HepG2 (cell line): ENCODE measurements around the gene DALRD3. TPM values are rescaled to one million over a fixed set of nuclear protein-coding genes. Genes with fewer than 3 reads are reported as not detected.
A peak's percentile ranks its signal among the peaks of the same experiment; 100 is the strongest.

Source experiments
- CBFB ChIP-seq: sonication (generic); formaldehyde crosslinking; IDR thresholded peaks from 2 replicates; pipeline ENCODE4 v1.4.0; 2020; ENCODE audit warnings: missing genetic modification reagents
- DPF2 ChIP-seq: sonication (generic); formaldehyde crosslinking; IDR thresholded peaks from 2 replicates; pipeline ENCODE4 v1.4.0; 2020; ENCODE audit warnings: mild to moderate bottlenecking, low read depth, missing genetic modification reagents, borderline replicate concordance
- GATAD1 ChIP-seq: IDR thresholded peaks from 2 replicates; pipeline ENCODE4 v1.6.1; 2016; ENCODE audit warnings: missing genetic modification reagents, missing compliant biosample characterization
- KDM2A ChIP-seq: sonication (generic); formaldehyde crosslinking; IDR thresholded peaks from 2 replicates; pipeline ENCODE4 v1.4.0; 2020; ENCODE audit warnings: low read depth, missing genetic modification reagents, borderline replicate concordance
- KLF11 ChIP-seq: IDR thresholded peaks from 2 replicates; pipeline ENCODE4 v1.6.1; 2016; ENCODE audit warnings: missing compliant biosample characterization
- KMT2A ChIP-seq: sonication (generic); formaldehyde crosslinking; IDR thresholded peaks from 2 replicates; pipeline ENCODE4 v1.4.0; 2020; ENCODE audit warnings: missing genetic modification reagents
- MXD1 ChIP-seq: sonication (generic); formaldehyde crosslinking; IDR thresholded peaks from 2 replicates; pipeline ENCODE4 v1.4.0; 2020; ENCODE audit warnings: mild to moderate bottlenecking, missing genetic modification reagents
- MYPOP ChIP-seq: sonication (generic); formaldehyde crosslinking; IDR thresholded peaks from 2 replicates; pipeline ENCODE4 v1.8.1; 2023; ENCODE audit warnings: mild to moderate bottlenecking, moderate library complexity, missing genetic modification reagents
- NCOA5 ChIP-seq: sonication (generic); formaldehyde crosslinking; IDR thresholded peaks from 2 replicates; pipeline ENCODE4 v1.4.0; 2020; ENCODE audit warnings: missing genetic modification reagents
- NONO ChIP-seq, 2 experiments: fragments of 450-650 bp in 1 of 2; sonication (generic) in 1 of 2; formaldehyde crosslinking in 1 of 2; IDR thresholded peaks in 1 of 2; conservative IDR thresholded peaks in 1 of 2; 2 replicates each; pipeline versions ENCODE4 v1.6.1 to v1.8.0; 2017 to 2022; ENCODE audit warnings: mild to moderate bottlenecking in 1 of 2, missing genetic modification reagents in 1 of 2, moderate library complexity in 1 of 2
- PAWR ChIP-seq: sonication (generic); formaldehyde crosslinking; IDR thresholded peaks from 2 replicates; pipeline ENCODE4 v1.4.0; 2020; ENCODE audit warnings: missing genetic modification reagents, mild to moderate bottlenecking, borderline replicate concordance
- RFXAP ChIP-seq: sonication (generic); formaldehyde crosslinking; IDR thresholded peaks from 2 replicates; pipeline ENCODE4 v1.4.0; 2020; ENCODE audit warnings: missing genetic modification reagents, borderline replicate concordance
- TFAP4 ChIP-seq: sonication (generic); IDR thresholded peaks from 2 replicates; pipeline ENCODE4 v1.6.1; 2016; ENCODE audit warnings: low read depth, borderline replicate concordance
- YY1 ChIP-seq: IDR thresholded peaks from 2 replicates; pipeline ENCODE4 v1.6.1; 2011; ENCODE audit warnings: low read length, low read depth, moderate library complexity, mild to moderate bottlenecking; ENCODE audit not compliant: insufficient read depth, insufficient replicate concordance
- ZBTB10 ChIP-seq: sonication (generic); formaldehyde crosslinking; IDR thresholded peaks from 2 replicates; pipeline ENCODE4 v1.4.0; 2020; ENCODE audit warnings: missing genetic modification reagents, borderline replicate concordance
- ZFP91 ChIP-seq: sonication (generic); formaldehyde crosslinking; IDR thresholded peaks from 2 replicates; pipeline ENCODE4 v1.9.0; 2022; ENCODE audit warnings: missing genetic modification reagents, mild to moderate bottlenecking, borderline replicate concordance
- ZNF205 ChIP-seq: IDR thresholded peaks from 2 replicates; pipeline ENCODE4 v1.6.1; 2018; ENCODE audit warnings: missing biosample characterization, missing genetic modification reagents
- ZNF382 ChIP-seq: sonication (generic); formaldehyde crosslinking; IDR thresholded peaks from 2 replicates; pipeline ENCODE4 v1.5.0; 2020; ENCODE audit warnings: missing genetic modification reagents, mild to moderate bottlenecking, borderline replicate concordance
- ZNF784 ChIP-seq: sonication (generic); formaldehyde crosslinking; IDR thresholded peaks from 2 replicates; pipeline ENCODE4 v1.5.1; 2020; ENCODE audit warnings: missing genetic modification reagents, mild to moderate bottlenecking, borderline replicate concordance
- ZNF816 ChIP-seq: sonication (generic); formaldehyde crosslinking; IDR thresholded peaks from 2 replicates; pipeline ENCODE4 v1.8.0; 2022; ENCODE audit warnings: missing genetic modification reagents, mild to moderate bottlenecking, borderline replicate concordance
- ZSCAN22 ChIP-seq: sonication (generic); formaldehyde crosslinking; IDR thresholded peaks from 2 replicates; pipeline ENCODE4 v1.4.0; 2020; ENCODE audit warnings: mild to moderate bottlenecking, missing genetic modification reagents
- polyA plus RNA-seq, 8 experiments: library from polyadenylated mRNA; depleted of rRNA in 3 of 8; stranded (reverse) in 7 of 8; unstranded in 1 of 8; fragments of >200 nt; fragmentation: Illumina TruSeq in 4 of 8; extraction: Trizol in 4 of 8; gene quantifications; 2 replicates each; pipeline versions ENCODE4 v1.2.1 to v1.2.3, GENCODE V29; 2011 to 2016; ENCODE audit warnings: low read depth in 4 of 8, missing spikeins in 1 of 8, mixed read lengths in 1 of 8; ENCODE audit not compliant: insufficient read depth in 1 of 8
- total RNA-seq, 5 experiments: library from RNA; depleted of rRNA; stranded (reverse); fragments of >200 nt; fragmentation: Illumina TruSeq; extraction: Trizol; gene quantifications; 2 replicates each; pipeline ENCODE4 v1.2.3, GENCODE V29; 2016; ENCODE audit warnings: low read depth in 1 of 5

The DALRD3 gene
- total and polyA plus RNA-seq, 2 of the 13 experiments (the other 11 are each of a cell fraction or from before 2014, with no cell fraction given): 19.9 to 36.5 TPM

- TF ChIP-seq MYPOP (no peak), CBFB (peak; percentile 60; the same call in 1 of the 2 replicates), GATAD1 (CRISPR knock-in tag) (no peak), ZNF382 (CRISPR knock-in tag) (no peak), MXD1 (CRISPR knock-in tag) (no peak), ZNF205 (CRISPR knock-in tag) (peak; percentile 52; the same call in 1 of the 2 replicates), KMT2A (CRISPR knock-in tag) (no peak), PAWR (CRISPR knock-in tag) (0 out of 2 replicates have a peak, but pooled peaks have one; percentile 73), NONO (IDR thresholded peaks at IDR 0.05) (no peak), NONO (CRISPR knock-in tag; conservative IDR thresholded peaks at IDR 0.05) (no peak; the same call in 1 of the 2 replicates), ZNF784 (no peak), TFAP4 (no peak), DPF2 (CRISPR knock-in tag) (0 out of 2 replicates have a peak, but pooled peaks have one; percentile 36), ZBTB10 (CRISPR knock-in tag) (no peak; the same call in 1 of the 2 replicates), KDM2A (CRISPR knock-in tag) (peak; percentile 52; the same call in 1 of the 2 replicates), ZFP91 (CRISPR knock-in tag) (no peak; the same call in 1 of the 2 replicates), NCOA5 (CRISPR knock-in tag) (no peak), KLF11 (0 out of 2 replicates have a peak, but pooled peaks have one; percentile 42), RFXAP (CRISPR knock-in tag) (0 out of 2 replicates have a peak, but pooled peaks have one; percentile 17), YY1 (peak; percentile 72), ZNF816 (peak; percentile 96), ZSCAN22 (CRISPR knock-in tag) (no peak; the same call in 1 of the 2 replicates)
Observed at GRCh38 chr3:49021213-49021812, 2.9 kb upstream of the DALRD3 start (continued).
